ENCODE results near the gene UBE2QL1.

The UBE2QL1 gene

DNA sequence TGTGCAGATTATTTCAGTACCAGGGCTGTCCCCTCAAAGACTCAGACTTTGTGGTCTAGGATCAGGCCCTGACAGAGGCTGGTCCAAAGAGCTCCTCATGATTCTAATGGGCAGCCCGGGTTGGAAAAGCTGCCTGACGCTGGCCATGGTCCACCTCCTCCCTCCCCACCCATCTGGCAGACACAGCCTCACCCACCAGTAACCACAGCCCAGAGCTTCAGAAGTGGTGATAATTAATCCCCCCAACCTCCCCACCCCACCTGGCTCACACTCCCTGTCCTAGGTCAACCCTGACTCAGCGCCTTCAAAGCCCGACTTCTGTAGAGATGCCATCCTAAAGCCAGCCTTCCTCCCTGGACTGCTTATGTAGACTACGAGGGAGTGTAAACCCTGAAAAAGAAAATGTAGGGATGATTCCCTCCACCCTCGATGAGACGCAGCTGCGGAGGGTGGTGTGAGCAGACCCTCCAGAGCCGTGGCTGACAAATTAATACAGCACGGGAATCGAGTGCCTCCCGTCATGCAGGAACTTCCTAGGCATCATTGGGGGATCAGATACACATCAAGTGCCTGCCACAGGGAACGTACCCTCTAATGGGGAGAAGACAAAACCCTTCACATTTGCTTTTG, 7.0 kb downstream of the UBE2QL1 start:
- no peak for DNase-seq

- DNase-seq = no peak
These were observed 8.2 kb downstream of the UBE2QL1 start for GRCh38 chr5:6456766-6457370.

- no peak for DNase-seq
These were observed 8.9 kb downstream of the UBE2QL1 start for GRCh38 chr5:6457592-6457991.

GRCh38 chr5:6458833-6459232, 10.2 kb downstream of the UBE2QL1 start:
- no peak for DNase-seq

DNA sequence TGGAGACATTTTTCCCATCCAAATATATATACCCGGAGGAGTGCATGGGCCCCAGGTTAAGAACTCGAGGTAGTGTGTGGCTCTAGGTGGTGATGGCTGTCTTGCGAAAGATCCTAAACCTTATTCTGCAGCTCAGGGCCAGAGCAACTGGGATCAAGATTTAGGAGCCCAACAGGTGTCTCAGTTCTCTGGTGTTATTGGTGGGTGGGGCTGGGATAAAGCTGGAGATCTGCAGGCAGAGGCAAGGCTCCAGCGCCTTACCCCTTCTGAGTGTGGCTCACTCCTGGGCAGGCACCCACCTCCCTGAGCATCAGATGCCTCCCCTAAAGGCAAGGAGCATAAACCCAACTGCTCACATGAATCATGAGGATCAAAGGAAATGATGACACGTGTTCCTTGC, 11.2 kb downstream of the UBE2QL1 start:
- no peak for DNase-seq

DNA sequence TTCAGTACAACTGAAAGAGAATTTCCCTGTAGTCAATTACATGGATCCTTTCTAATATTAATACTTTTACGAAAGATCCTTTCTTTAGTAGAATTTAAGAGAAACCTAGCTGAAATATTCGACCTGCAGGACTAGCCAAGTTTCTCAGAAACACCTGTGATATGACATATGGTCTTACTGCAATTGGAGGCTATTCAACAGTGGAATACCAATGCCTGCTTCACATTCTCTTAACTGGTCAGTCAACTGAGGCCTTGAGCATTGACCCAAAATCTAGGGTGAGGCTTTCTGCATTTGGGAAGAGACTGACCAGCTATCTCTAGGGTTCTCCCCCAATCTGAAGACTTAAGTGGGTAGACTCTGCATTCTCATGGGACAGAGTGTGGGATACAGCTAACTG, 12.3 kb downstream of the UBE2QL1 start:
- DNase-seq = no peak

DNA sequence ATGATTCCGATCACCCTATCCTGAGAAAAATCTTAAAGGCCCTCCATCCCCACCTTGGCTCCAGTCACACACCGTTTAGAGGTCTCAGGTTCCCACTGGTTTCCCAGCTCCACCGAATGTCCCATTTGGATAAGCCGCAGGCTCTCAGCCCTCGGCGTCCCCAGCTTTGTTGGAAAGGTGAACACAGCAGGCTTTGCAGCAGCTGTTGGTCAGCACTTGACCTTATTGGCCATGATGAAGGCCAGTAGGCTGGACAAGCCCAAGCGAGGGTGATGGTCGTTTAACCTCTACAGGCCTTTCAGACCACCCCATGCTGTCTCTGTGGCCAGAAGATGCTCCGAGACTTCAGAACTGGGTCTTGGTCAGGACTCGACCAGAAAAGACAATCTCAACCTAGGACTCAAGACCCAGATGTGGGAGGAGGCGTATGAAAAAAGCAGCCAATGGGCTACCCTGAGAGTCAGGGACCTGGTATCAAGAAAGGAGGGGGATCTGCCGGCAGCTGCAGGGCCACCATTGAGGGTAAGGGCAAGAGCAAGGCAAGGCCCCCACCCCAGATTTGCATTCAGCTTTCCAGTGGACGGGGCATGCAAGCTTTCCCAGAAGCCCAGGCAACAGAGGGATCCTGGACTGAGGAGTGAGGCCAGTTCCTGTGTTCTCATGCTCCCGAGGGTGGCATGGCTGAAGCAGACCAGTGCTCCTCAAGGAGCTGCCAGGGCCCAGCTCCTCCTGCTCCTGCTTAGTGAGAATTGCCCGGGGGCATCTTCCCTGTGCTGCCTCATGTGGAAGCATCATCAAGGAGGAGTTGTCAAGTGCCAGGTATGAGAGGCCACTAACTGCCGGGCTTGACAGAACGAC, 13.4 kb downstream of the UBE2QL1 start:
- DNase-seq = no peak

DNA sequence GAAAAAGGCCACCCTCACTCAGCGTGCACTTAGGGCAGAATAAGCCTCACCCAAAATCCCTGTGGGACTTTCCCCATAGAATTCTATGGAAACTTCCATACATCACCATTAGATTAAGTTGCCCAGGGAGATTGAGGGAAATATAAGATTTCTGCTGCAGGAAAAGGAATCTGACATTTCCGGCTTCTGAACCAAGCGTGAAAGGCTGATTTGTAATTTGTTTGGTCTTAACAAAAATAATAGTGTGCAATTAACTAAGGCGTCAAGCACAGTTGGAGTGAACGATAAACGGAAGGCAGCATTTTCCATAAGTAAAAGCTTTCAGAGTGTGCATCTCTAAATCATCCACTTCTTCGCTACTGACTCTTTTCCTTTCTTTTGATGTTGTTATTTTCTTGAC, 14.0 kb downstream of the UBE2QL1 start:
- no peak for DNase-seq

GRCh38 chr5:6464441-6464840, 15.8 kb downstream of the UBE2QL1 start:
- DNase-seq = no peak

GRCh38 chr5:6465831-6466790, 17.5 kb downstream of the UBE2QL1 start:
- DNase-seq = no peak

- DNase-seq = no peak
These were observed 18.4 kb downstream of the UBE2QL1 start for GRCh38 chr5:6466975-6467567.

- no peak for DNase-seq
These were observed 18.9 kb downstream of the UBE2QL1 start for GRCh38 chr5:6467591-6467990.

DNA sequence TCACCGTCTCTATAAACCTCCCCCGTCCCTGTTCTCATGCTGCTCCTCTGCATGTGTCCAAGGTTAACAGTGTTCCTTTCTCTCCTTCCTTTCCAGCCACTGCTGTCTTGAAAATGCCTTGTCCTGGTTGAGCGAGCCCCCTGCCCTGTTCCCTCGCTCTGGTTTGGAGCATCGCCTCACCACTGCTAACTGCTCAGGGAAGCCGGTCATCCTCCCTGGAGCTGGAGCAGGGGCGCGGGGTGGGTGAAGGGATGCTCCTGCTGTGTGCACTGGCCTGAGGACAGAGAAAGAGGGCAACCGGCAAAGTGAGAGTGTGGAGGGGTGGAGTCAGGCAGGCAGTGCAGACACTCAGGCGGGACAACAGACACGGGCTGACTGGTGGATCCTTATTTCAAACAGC, 19.4 kb downstream of the UBE2QL1 start:
- no peak for DNase-seq

DNA sequence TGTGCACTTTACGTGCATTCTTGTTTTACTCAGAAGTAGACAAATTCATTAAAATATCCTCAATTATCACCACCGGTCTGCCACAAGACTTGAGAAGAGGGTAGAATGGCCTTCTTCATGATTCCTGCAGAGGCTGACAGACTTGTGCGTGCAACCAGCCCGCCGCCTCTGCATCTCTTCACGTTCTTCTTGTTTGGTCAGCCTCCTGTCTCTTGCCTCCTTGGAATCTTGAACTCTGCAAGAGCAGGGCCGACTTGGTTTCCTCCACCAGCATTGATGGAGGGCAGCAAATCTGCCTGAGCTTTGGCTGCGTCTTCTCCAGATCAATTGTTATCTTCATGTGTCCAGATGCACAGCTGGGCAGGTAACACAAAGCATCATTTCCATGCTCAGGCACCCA, 20.2 kb downstream of the UBE2QL1 start:
- no peak for DNase-seq

GRCh38 chr5:6469836-6470235, 21.2 kb downstream of the UBE2QL1 start:
- DNase-seq = no peak

DNA sequence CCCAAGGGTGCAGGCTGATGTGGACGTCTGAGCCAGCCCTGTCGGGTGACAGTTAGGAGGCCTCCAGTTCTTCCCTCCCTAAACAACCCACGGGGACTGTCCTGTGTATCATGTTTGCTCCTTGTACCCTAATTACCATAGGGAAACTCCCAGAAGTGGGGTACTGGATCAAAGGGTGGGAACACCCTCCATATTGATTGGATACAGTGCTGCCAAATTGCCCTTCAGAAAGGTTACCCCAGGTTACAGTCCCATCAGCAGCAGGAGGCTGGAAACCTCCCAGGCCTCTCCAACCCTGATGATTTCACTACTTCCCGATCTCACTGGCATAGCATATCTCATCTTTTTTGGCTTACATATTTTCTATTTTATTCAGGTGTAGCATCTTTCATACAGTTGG, 22.0 kb downstream of the UBE2QL1 start:
- no peak for DNase-seq

- no peak for DNase-seq
These were observed 22.6 kb downstream of the UBE2QL1 start for GRCh38 chr5:6471252-6471651.

DNA sequence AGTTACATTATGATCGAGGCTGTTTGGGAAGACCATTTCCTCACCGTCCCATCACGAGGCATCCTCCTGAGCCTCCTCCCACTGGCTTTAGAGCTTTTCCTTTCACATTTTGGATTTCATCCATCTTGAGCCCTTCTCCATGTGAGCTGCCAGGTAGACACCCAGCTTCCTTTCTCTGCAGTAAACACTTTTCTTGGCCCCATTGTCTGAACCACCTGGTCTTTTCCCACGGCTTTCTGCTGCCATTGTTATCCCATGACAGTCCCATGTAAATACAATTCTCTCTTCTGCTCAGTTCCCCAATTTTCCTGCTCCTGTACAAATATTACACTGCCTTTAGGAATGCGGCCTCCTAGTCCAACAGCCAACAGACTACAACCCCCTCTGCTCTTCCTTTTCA, 24.1 kb downstream of the UBE2QL1 start:
- no peak for DNase-seq

- DNase-seq = no peak
These were observed 24.6 kb downstream of the UBE2QL1 start for GRCh38 chr5:6473284-6473683.

DNA sequence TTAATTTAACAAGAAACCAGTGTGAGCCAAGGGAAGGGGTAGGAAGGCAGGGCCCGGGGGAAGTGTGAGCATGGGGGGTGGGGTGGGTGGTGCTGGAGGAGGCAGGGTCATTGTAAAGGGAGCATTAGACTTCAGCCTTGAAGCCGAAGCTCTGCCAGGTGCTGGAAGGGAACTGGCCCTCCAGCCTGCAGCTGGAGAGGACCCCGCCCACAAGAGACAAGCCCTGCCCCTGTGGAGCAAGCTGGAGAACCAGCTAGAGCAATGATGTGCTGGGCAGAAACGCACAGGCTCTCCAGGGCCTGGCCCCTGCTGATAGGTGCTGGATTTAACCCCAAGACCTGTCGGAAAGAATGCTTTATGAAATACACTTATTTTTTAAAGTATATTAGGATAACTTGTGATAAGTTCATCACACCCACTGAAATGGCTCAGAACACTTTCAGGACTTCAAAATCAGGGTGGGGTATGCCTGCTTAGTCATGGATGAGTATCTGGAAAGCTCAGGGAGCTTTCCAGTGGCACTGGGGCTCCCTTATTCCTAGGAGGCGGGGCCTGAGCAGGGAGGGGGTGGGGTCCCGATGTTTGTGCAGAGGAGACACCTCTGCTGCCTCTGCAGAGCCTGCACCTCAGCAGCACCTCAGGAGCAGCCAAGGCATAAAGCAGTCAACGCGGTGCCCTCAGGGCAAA, 27.1 kb downstream of the UBE2QL1 start:
- no peak for DNase-seq

DNA sequence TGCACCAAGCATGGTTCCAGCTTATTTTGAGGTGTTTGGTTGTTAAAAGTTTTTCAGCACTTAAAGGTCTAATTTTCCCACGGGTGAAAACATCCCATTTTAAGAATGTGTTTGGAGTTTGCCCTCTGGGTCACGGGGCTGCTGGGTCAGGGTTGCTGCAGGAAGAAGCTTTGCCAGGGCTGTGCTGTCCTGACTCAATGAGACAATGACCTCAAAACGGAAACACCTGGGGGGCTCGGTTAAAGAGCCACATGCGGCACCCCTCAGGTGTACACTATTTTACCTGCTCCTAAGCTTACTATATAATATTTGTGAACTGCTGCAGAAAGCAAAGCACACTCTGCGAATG, 27.6 kb downstream of the UBE2QL1 start:
- no peak for DNase-seq

- no peak for DNase-seq
These were observed 30.1 kb downstream of the UBE2QL1 start for GRCh38 chr5:6478793-6479192.
